NCI-H2081 treated with DMSO at 0.1 percent for 48 hours (cell line): Measurements from ENCODE around the gene SMAD7.

ENCODE experiments used
- DNase-seq: peaks from one replicate; lab custom pipeline; 2025; lab: John Stamatoyannopoulos, UW

SMAD7 gene

GRCh38 chr18:48893608-48894600, 56.9 kb downstream of the SMAD7 start:
- no peak for DNase-seq

- no peak for DNase-seq
These were observed 57.6 kb downstream of the SMAD7 start for GRCh38 chr18:48893061-48893607.

GRCh38 chr18:48892146-48892855, 58.5 kb downstream of the SMAD7 start:
- no peak for DNase-seq

- DNase-seq: no peak
These were observed 59.0 kb downstream of the SMAD7 start for GRCh38 chr18:48891721-48892120.

GRCh38 chr18:48889981-48890762, 60.6 kb downstream of the SMAD7 start:
- DNase-seq: no peak

GRCh38 chr18:48889115-48889941, 61.4 kb downstream of the SMAD7 start:
- DNase-seq: no peak

GRCh38 chr18:48888773-48889080, 62.0 kb downstream of the SMAD7 start:
- DNase-seq: no peak

GRCh38 chr18:48887905-48888772, 62.6 kb downstream of the SMAD7 start:
- no peak for DNase-seq

GRCh38 chr18:48887294-48887904, 63.4 kb downstream of the SMAD7 start:
- DNase-seq: no peak

GRCh38 chr18:48886520-48887293, 64.1 kb downstream of the SMAD7 start:
- no peak for DNase-seq

- DNase-seq: no peak
These were observed 64.8 kb downstream of the SMAD7 start for GRCh38 chr18:48885924-48886400.

- DNase-seq: no peak
These were observed 65.4 kb downstream of the SMAD7 start for GRCh38 chr18:48885266-48885923.

- no peak for DNase-seq
These were observed 66.0 kb downstream of the SMAD7 start for GRCh38 chr18:48884771-48885170.

- no peak for DNase-seq
These were observed 66.5 kb downstream of the SMAD7 start for GRCh38 chr18:48884306-48884705.

- DNase-seq: no peak
These were observed 68.4 kb downstream of the SMAD7 start for GRCh38 chr18:48882379-48882778.

GRCh38 chr18:48880931-48881330, 69.8 kb downstream of the SMAD7 start:
- no peak for DNase-seq

- no peak for DNase-seq
These were observed 71.7 kb downstream of the SMAD7 start for GRCh38 chr18:48879008-48879431.

- no peak for DNase-seq
These were observed 72.3 kb downstream of the SMAD7 start for GRCh38 chr18:48878471-48878870.
